ENCODE data around the gene STIP1. TPM values are rescaled to one million over a fixed set of nuclear protein-coding genes. Genes with fewer than 3 reads are reported as not detected.
A peak's percentile ranks its signal among the peaks of the same experiment; 100 is the strongest.

STIP1 gene
- total RNA-seq, 1 experiment from 2014 or later, result 299 TPM

- H4K20me1 ChIP-seq (ENCODE audit: insufficient read depth), result peaks cover 13% of the 10 kb centered on the region
- peak within 1 kb of the TSS; percentile 84 for H3K4me3 ChIP-seq
- peaks cover 31% of the 10 kb centered on the region for H3K4me1 ChIP-seq (replicated peaks; ENCODE audit: insufficient read depth)
- H2AFZ ChIP-seq, result peak within 1 kb of the TSS; percentile 67; the same call in 1 of the 2 replicates
- intact Hi-C loops (cut with micrococcal nuclease; ENCODE audit: unreplicated experiment), result loop anchor here (2.0 to 5.0 kb wide), 2 partner anchors 43 to 47 kb away; partner anchors contain the start of gene STIP1
- H3K9me2 ChIP-seq (ENCODE audit: insufficient read depth), result no peaks in the 10 kb centered on the region
- peaks cover 14% of the 10 kb centered on the region for H3K79me2 ChIP-seq (ENCODE audit: low read depth)
- H3K4me2 ChIP-seq, result peak within 1 kb of the TSS; percentile 93
- H3K9me3 ChIP-seq (ENCODE audit: insufficient read depth, low read depth), result no peaks in the 10 kb centered on the region
- BruUV-seq (replicated peaks), result TSS peak; percentile 37
- peak in 1 of 2 experiments; percentile 87 for DNase-seq
- H3K27ac ChIP-seq, result no peak within 1 kb of the TSS
- no peaks in the 10 kb centered on the region for H3K27me3 ChIP-seq (ENCODE audit: insufficient read depth, low read depth)
- H3K36me3 ChIP-seq (ENCODE audit: low read depth), result no peaks in the 10 kb centered on the region; the same call in 1 of the 2 replicates
- ChIA-PET CTCF (no interaction called here), POLR2A (ENCODE audit: unreplicated experiment) (interaction anchor here (0.7 kb wide), 1 partner anchor 610 kb away, joined by 4 read pairs; no protein-coding TSS in a partner anchor)
- H3F3A ChIP-seq (ENCODE audit: insufficient read depth, low read depth), result peaks cover 37% of the 10 kb centered on the region
- no peak for TF ChIP-seq EZH2 (IDR thresholded peaks at IDR 0.05; ENCODE audit: low read depth)
- no peak for TF ChIP-seq CTCF (conservative IDR thresholded peaks at IDR 0.05)
Measured at GRCh38 chr11:64233913-64234586, 48.1 kb downstream of the STIP1 start, which contains the start of gene VEGFB. Gene VEGFB (plus strand): TSS chr11:64234584. CDS start chr11:64234834, 250 bp downstream.

DNA sequence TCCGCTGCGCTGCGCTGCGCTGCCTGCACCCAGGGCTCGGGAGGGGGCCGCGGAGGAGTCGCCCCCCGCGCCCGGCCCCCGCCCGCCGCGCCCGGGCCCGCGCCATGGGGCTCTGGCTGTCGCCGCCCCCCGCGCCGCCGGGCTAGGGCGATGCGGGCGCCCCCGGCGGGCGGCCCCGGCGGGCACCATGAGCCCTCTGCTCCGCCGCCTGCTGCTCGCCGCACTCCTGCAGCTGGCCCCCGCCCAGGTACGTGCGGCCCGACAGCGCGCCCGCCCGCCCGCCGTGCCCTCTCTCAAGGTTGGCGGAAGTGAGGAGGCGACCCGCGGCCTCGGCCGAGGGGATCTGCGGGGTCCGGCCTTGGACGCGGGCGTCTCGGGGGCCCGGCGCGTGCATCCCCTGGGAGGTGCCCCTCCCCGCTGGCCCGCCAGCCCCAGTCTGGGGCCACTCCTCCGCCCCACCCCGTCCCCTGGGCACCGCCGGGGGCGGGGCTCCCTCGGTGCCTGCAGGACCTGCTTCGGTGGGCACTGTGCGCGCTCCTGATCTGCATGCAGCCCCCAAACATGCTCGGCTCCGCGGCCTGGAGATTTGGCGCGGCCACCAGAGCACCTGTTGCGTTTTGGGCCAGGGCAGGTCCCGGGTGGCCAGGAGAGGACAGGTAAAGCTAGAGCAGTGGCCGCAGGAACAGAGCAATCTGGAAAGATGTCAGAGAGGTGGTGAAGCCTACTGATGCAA, 48.8 kb downstream of the STIP1 start:
- H4K20me1 ChIP-seq (ENCODE audit: insufficient read depth), result peaks cover 13% of the 10 kb centered on the region
- peak overlapping the region; percentile 67; the same call in 1 of the 2 replicates for H2AFZ ChIP-seq
- intact Hi-C loops (cut with micrococcal nuclease; ENCODE audit: unreplicated experiment), result loop anchor here (2.0 to 5.0 kb wide), 2 partner anchors 42 to 48 kb away; partner anchors contain the start of gene STIP1
- CTCF ChIA-PET, result no interaction called here
- H3K79me2 ChIP-seq (ENCODE audit: low read depth), result peaks cover 14% of the 10 kb centered on the region
- DNase-seq, result peak in 1 of 2 experiments; percentile 73
- H3K9me3 ChIP-seq (ENCODE audit: insufficient read depth, low read depth), result no peaks in the 10 kb centered on the region
- H3K4me1 ChIP-seq (replicated peaks; ENCODE audit: insufficient read depth), result peaks cover 36% of the 10 kb centered on the region
- no TSS peak for BruUV-seq (replicated peaks)
- H3K27me3 ChIP-seq (ENCODE audit: insufficient read depth, low read depth), result no peaks in the 10 kb centered on the region
- no peak for TF ChIP-seq CTCF (conservative IDR thresholded peaks at IDR 0.05)
- TF ChIP-seq EZH2 (IDR thresholded peaks at IDR 0.05; ENCODE audit: low read depth), result no peak
- no peaks in the 10 kb centered on the region; the same call in 1 of the 2 replicates for H3K36me3 ChIP-seq (ENCODE audit: low read depth)
- peaks cover 37% of the 10 kb centered on the region for H3F3A ChIP-seq (ENCODE audit: insufficient read depth, low read depth)
- no peaks in the 10 kb centered on the region for H3K9me2 ChIP-seq (ENCODE audit: insufficient read depth)
- POLR2A ChIA-PET (ENCODE audit: unreplicated experiment), result no interaction called here
- no peak overlapping the region for H3K27ac ChIP-seq
- H3K4me3 ChIP-seq, result peak overlapping the region; percentile 84
- H3K4me2 ChIP-seq, result peak overlapping the region; percentile 93

- no peaks in the 10 kb centered on the region; the same call in 1 of the 2 replicates for H3K36me3 ChIP-seq (ENCODE audit: low read depth)
- H3K9me3 ChIP-seq (ENCODE audit: insufficient read depth, low read depth), result no peaks in the 10 kb centered on the region
- TF ChIP-seq CTCF (conservative IDR thresholded peaks at IDR 0.05) (no peak), EZH2 (IDR thresholded peaks at IDR 0.05; ENCODE audit: low read depth) (no peak)
- BruUV-seq (replicated peaks), result no TSS peak
- peaks cover 42% of the 10 kb centered on the region for H3F3A ChIP-seq (ENCODE audit: insufficient read depth, low read depth)
- intact Hi-C loops (cut with micrococcal nuclease; ENCODE audit: unreplicated experiment), result loop anchor here (2.0 kb wide), 1 partner anchor 41 kb away; no protein-coding TSS in a partner anchor
- no peak overlapping the region for H3K27ac ChIP-seq
- H3K79me2 ChIP-seq (ENCODE audit: low read depth), result peaks cover 14% of the 10 kb centered on the region
- H3K4me2 ChIP-seq, result peak overlapping the region; percentile 93
- peak overlapping the region; percentile 84 for H3K4me3 ChIP-seq
- H3K4me1 ChIP-seq (replicated peaks; ENCODE audit: insufficient read depth), result peaks cover 38% of the 10 kb centered on the region
- DNase-seq, result peak in 1 of 2 experiments; percentile 18
- H4K20me1 ChIP-seq (ENCODE audit: insufficient read depth), result peaks cover 13% of the 10 kb centered on the region
- ChIA-PET CTCF (no interaction called here), POLR2A (ENCODE audit: unreplicated experiment) (no interaction called here)
- H3K27me3 ChIP-seq (ENCODE audit: insufficient read depth, low read depth), result no peaks in the 10 kb centered on the region
- H3K9me2 ChIP-seq (ENCODE audit: insufficient read depth), result no peaks in the 10 kb centered on the region
- H2AFZ ChIP-seq, result no peak overlapping the region
Measured at GRCh38 chr11:64235437-64236161, 49.6 kb downstream of the STIP1 start.
